DND-41 (cell line): ENCODE measurements around the gene PPME1.

Source experiments
- ATAC-seq: fragments of 200-7000 bp; cut with Tn5 transposase; 3 replicates; pipeline ENCODE4 v1.9.1; 2021; ENCODE audit warnings: low read depth; ENCODE audit not compliant: insufficient read depth
- DNase-seq: peaks from one replicate; pipeline ENCODE4 v3.0.0-alpha.2; 2020
- H2AFZ ChIP-seq: 2 replicates; pipeline ENCODE4 v1.6.0; 2012; ENCODE audit warnings: low read depth, low read length
- H3K27ac ChIP-seq: 2 replicates; pipeline ENCODE4 v1.5.1; 2012; ENCODE audit warnings: low read length, inconsistent platforms
- H3K27me3 ChIP-seq: fragments of 200-600 bp; sonication (generic); 2 replicates; pipeline ENCODE4 v1.6.0; 2012; ENCODE audit warnings: low read length, mild to moderate bottlenecking, inconsistent platforms; ENCODE audit not compliant: insufficient read depth, poor library complexity
- H3K36me3 ChIP-seq: 2 replicates; pipeline ENCODE4 v1.5.1; 2012; ENCODE audit warnings: low read length, inconsistent platforms; ENCODE audit not compliant: insufficient read depth
- H3K4me1 ChIP-seq: 2 replicates; pipeline ENCODE4 v1.5.1; 2012; ENCODE audit warnings: mild to moderate bottlenecking, low read length; ENCODE audit not compliant: insufficient read depth
- H3K4me2 ChIP-seq: 2 replicates; pipeline ENCODE4 v1.6.0; 2012; ENCODE audit warnings: mild to moderate bottlenecking, moderate library complexity, low read length, inconsistent platforms; ENCODE audit not compliant: insufficient read depth
- H3K4me3 ChIP-seq, 2 experiments: fragments of 200-600 bp in 1 of 2; shearing (Covaris generic) in 1 of 2; 2 replicates each; pipeline ENCODE4 v1.5.1; 2012 to 2016; ENCODE audit warnings: inconsistent platforms in 2 of 2, low read length in 2 of 2, mild to moderate bottlenecking in 2 of 2, low read depth in 1 of 2, moderate library complexity in 1 of 2
- H3K79me2 ChIP-seq: 2 replicates; pipeline ENCODE4 v1.6.0; 2012; ENCODE audit warnings: low read length, inconsistent platforms; ENCODE audit not compliant: insufficient read depth
- H3K9ac ChIP-seq: 2 replicates; pipeline ENCODE4 v1.6.0; 2012; ENCODE audit warnings: low read depth, mild to moderate bottlenecking, inconsistent platforms, low read length, moderate library complexity
- H3K9me3 ChIP-seq: 2 replicates; pipeline ENCODE4 v1.5.1; 2012; ENCODE audit warnings: low read length, moderate library complexity, mild to moderate bottlenecking, inconsistent platforms; ENCODE audit not compliant: insufficient read depth, severe bottlenecking
- H4K20me1 ChIP-seq: 2 replicates; pipeline ENCODE4 v1.6.0; 2012; ENCODE audit warnings: low read length; ENCODE audit not compliant: insufficient read depth
- EZH2 ChIP-seq: IDR thresholded peaks from 3 replicates; pipeline ENCODE4 v1.6.1; 2012; ENCODE audit warnings: borderline replicate concordance, low read depth, mild to moderate bottlenecking, moderate library complexity, low read length, inconsistent platforms; ENCODE audit not compliant: severe bottlenecking
- TF ChIP-seq, protein P1 (sequence below): IDR thresholded peaks from 2 replicates; pipeline ENCODE4 v1.5.1; 2012; ENCODE audit warnings: borderline replicate concordance, low read length, moderate library complexity, mild to moderate bottlenecking; ENCODE audit not compliant: poor library complexity, severe bottlenecking; ENCODE audit errors: extremely low read depth

PPME1 gene

DNA sequence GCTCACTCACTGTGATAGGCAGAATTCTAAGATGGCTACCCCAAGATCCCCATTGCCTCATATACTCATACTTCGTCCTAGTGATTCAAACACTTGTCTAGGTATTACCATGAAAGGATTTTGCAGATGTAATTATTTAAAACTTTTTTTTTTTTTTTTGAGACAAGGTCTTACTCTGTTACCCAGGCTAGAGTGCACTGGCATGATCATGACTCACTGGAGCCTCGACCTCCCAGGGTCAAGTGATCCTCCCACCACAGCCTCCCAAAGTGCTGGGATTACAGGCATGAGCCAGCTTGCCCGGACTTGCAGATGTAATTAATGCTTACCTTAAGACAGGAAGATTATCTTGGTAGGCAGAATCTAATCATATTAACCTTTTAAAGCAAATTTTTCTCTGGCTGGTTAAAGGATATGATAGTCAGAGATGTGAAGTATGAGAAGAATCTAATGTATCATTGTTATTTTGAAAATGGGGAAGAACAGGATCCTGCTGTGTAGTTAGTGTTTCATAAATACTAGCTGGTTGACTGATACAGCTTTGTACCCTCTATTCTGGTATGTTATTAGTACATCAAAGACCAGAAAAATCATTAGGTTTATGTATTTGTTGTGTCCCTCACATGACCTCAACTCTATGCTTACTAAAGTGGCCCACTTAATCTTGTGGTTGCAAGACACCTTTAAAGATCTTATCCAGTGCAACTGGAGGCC, 35.8 kb upstream of the PPME1 start:
- Histone ChIP-seq H3K27me3 (no peaks in the 10 kb centered on the region), H3K4me2 (no peak overlapping the region), H4K20me1 (no peaks in the 10 kb centered on the region), H3K9me3 (no peaks in the 10 kb centered on the region), H3K4me1 (no peaks in the 10 kb centered on the region), H3K79me2 (no peaks in the 10 kb centered on the region), H2AFZ (no peak overlapping the region), H3K9ac (no peak overlapping the region), H3K36me3 (peaks cover 69% of the 10 kb centered on the region), H3K27ac (no peak overlapping the region), H3K4me3 (no peak overlapping the region)
- ATAC-seq = no peak
- DNase-seq = no peak
- TF ChIP-seq EZH2 = no peak
- TF ChIP-seq, protein P1, sequence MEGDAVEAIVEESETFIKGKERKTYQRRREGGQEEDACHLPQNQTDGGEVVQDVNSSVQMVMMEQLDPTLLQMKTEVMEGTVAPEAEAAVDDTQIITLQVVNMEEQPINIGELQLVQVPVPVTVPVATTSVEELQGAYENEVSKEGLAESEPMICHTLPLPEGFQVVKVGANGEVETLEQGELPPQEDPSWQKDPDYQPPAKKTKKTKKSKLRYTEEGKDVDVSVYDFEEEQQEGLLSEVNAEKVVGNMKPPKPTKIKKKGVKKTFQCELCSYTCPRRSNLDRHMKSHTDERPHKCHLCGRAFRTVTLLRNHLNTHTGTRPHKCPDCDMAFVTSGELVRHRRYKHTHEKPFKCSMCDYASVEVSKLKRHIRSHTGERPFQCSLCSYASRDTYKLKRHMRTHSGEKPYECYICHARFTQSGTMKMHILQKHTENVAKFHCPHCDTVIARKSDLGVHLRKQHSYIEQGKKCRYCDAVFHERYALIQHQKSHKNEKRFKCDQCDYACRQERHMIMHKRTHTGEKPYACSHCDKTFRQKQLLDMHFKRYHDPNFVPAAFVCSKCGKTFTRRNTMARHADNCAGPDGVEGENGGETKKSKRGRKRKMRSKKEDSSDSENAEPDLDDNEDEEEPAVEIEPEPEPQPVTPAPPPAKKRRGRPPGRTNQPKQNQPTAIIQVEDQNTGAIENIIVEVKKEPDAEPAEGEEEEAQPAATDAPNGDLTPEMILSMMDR = no peak

DNA sequence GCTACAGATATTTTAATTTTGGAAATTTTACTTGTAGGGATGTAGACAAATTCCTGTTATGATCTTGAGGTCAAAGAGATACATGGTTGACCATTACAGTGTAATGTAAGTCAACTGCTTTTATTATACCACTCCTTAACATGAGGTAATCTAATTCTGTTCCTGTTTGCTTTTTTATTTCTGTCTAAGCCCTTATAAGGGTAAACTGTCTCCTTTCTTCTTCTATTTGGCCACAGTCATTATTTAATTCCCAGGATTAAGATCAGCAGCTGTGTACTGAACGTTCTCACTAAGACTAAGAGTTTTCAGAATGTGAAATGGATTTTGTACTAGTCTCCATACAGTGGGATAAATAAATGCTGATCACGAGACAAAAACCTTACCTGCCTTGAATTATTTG, 33.1 kb upstream of the PPME1 start:
- no peak overlapping the region for H3K4me2 ChIP-seq
- H4K20me1 ChIP-seq = no peaks in the 10 kb centered on the region
- no peak overlapping the region for H2AFZ ChIP-seq
- H3K27ac ChIP-seq = no peak overlapping the region
- no peaks in the 10 kb centered on the region for H3K79me2 ChIP-seq
- no peak overlapping the region for H3K9ac ChIP-seq
- H3K27me3 ChIP-seq = no peaks in the 10 kb centered on the region
- no peak overlapping the region for H3K4me3 ChIP-seq
- H3K4me1 ChIP-seq = no peaks in the 10 kb centered on the region
- TF ChIP-seq, protein P1 = no peak
- TF ChIP-seq EZH2 = no peak
- DNase-seq = no peak
- H3K36me3 ChIP-seq = peaks cover 42% of the 10 kb centered on the region
- no peak for ATAC-seq
- H3K9me3 ChIP-seq = no peaks in the 10 kb centered on the region

DNA sequence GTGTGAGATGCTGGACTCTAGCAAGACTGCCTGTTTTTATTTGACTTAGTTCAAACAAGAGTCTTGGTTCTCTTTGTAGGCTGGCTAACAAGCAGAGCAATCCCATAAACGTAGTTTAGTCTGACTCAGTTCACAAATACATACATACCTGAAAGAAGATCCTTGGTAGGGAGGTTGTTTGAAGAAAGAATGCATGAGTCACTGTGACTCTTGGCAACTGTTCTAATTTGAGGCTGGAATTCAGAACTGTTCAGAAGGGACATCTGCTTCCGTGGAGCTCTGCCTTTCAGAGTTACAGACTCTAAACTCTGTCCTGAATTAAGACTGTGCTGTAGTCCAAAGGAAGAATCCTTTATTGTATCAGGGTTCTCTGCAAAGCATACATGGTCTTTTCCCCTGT, 32.5 kb upstream of the PPME1 start:
- ATAC-seq (no peak), DNase-seq (no peak)
- Histone ChIP-seq H3K27me3 (no peaks in the 10 kb centered on the region), H3K4me2 (no peak overlapping the region), H3K4me1 (no peaks in the 10 kb centered on the region), H4K20me1 (no peaks in the 10 kb centered on the region), H3K9me3 (no peaks in the 10 kb centered on the region), H3K9ac (no peak overlapping the region), H3K27ac (no peak overlapping the region), H3K36me3 (peaks cover 36% of the 10 kb centered on the region; the same call in 1 of the 2 replicates), H2AFZ (no peak overlapping the region), H3K4me3 (no peak overlapping the region), H3K79me2 (no peaks in the 10 kb centered on the region)
- TF ChIP-seq EZH2 = no peak
- TF ChIP-seq, protein P1 = no peak
